Tibial nerve (tissue), 3 donors: Measurements from ENCODE around the gene LRRC51.

Experiments
- POLR2A ChIP-seq, 2 donors: fragments of 450-650 bp; IDR thresholded peaks; one replicate each; pipeline ENCODE4 v1.6.1; 2017; ENCODE audit warnings: antibody characterized with exemption in 2 of 2, mild to moderate bottlenecking in 2 of 2, moderate library complexity in 2 of 2
- TF ChIP-seq, protein P1 (sequence below), 5 experiments: fragments of 200-600 bp in 3 of 5; fragments of 450-650 bp in 2 of 5; sonication (generic) in 3 of 5; IDR thresholded peaks; one replicate each; pipeline ENCODE4 v1.5.1; 2016 to 2019; ENCODE audit warnings: antibody characterized with exemption in 5 of 5, mild to moderate bottlenecking in 3 of 5, moderate library complexity in 2 of 5

DNA sequence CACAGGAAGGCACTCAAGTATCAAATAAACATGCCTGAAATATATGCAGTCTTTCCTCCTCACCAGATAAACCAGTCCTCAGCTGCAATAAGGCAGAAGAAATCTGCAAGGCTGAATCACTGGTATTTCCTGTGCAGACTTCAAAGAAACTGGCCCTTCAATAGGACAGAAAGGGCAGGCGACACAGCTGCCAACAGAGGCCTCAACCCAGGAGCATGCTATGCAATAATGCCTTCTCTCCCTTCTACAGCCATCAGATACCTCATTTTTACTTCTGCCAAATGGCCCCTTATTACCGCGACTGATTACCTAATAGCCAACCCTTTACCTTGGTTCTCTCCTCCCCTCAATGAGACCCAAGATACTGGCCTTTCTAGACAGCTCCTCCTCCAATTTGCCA is 8.3 kb upstream of the LRRC51 start:
- TF ChIP-seq, protein P1, sequence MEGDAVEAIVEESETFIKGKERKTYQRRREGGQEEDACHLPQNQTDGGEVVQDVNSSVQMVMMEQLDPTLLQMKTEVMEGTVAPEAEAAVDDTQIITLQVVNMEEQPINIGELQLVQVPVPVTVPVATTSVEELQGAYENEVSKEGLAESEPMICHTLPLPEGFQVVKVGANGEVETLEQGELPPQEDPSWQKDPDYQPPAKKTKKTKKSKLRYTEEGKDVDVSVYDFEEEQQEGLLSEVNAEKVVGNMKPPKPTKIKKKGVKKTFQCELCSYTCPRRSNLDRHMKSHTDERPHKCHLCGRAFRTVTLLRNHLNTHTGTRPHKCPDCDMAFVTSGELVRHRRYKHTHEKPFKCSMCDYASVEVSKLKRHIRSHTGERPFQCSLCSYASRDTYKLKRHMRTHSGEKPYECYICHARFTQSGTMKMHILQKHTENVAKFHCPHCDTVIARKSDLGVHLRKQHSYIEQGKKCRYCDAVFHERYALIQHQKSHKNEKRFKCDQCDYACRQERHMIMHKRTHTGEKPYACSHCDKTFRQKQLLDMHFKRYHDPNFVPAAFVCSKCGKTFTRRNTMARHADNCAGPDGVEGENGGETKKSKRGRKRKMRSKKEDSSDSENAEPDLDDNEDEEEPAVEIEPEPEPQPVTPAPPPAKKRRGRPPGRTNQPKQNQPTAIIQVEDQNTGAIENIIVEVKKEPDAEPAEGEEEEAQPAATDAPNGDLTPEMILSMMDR (IDR thresholded peaks at IDR 0.05), result no peak
- TF ChIP-seq POLR2A (IDR thresholded peaks at IDR 0.05), result no peak
